GM21447 (cell line): ENCODE results near the gene COG7.
"Not testable (repeated sequence)": the region's sequence is repeated elsewhere in the genome, so short reads cannot be mapped to it uniquely, and the experiment has no call there.

Experiments used
- ATAC-seq: cut with Tn5 transposase; IDR thresholded peaks from one replicate; pipeline ENCODE4 v1.9.1; 2021; ENCODE audit not compliant: unreplicated experiment

COG7 gene

GRCh38 chr16:23388786-23389185 is 64.2 kb downstream of the COG7 start:
- no peak for ATAC-seq

GRCh38 chr16:23387666-23388065 is 65.3 kb downstream of the COG7 start:
- ATAC-seq: no peak

GRCh38 chr16:23385441-23385840 is 67.5 kb downstream of the COG7 start:
- no peak for ATAC-seq

- ATAC-seq: no peak
Measured at GRCh38 chr16:23384878-23385277, 68.1 kb downstream of the COG7 start.

- no peak for ATAC-seq
Measured at GRCh38 chr16:23383881-23384280, 69.1 kb downstream of the COG7 start.

- no peak for ATAC-seq
Measured at GRCh38 chr16:23382279-23382678, 70.7 kb downstream of the COG7 start.

- ATAC-seq: not testable (repeated sequence)
Measured at GRCh38 chr16:23381702-23382101, 71.3 kb downstream of the COG7 start.

GRCh38 chr16:23380501-23380951 is 72.5 kb downstream of the COG7 start:
- no peak for ATAC-seq

GRCh38 chr16:23379707-23380106 is 73.3 kb downstream of the COG7 start:
- no peak for ATAC-seq

- ATAC-seq: no peak
Measured at GRCh38 chr16:23378921-23379320, 74.1 kb downstream of the COG7 start.

- ATAC-seq: no peak
Measured at GRCh38 chr16:23378256-23378655, 74.7 kb downstream of the COG7 start.

- ATAC-seq: no peak
Measured at GRCh38 chr16:23377071-23377931, 75.7 kb downstream of the COG7 start.

- no peak for ATAC-seq
Measured at GRCh38 chr16:23375643-23376042, 77.3 kb downstream of the COG7 start.

- ATAC-seq: no peak
Measured at GRCh38 chr16:23374721-23375510, 78.1 kb downstream of the COG7 start.

- ATAC-seq: no peak
Measured at GRCh38 chr16:23373436-23374219, 79.4 kb downstream of the COG7 start.

GRCh38 chr16:23371368-23371767 is 81.6 kb downstream of the COG7 start:
- ATAC-seq: no peak

GRCh38 chr16:23369416-23369815 is 83.6 kb downstream of the COG7 start:
- no peak for ATAC-seq

- no peak for ATAC-seq
Measured at GRCh38 chr16:23368469-23368868, 84.5 kb downstream of the COG7 start.

GRCh38 chr16:23367988-23368387 is 85.0 kb downstream of the COG7 start:
- no peak for ATAC-seq

GRCh38 chr16:23367564-23367963 is 85.4 kb downstream of the COG7 start:
- no peak for ATAC-seq

GRCh38 chr16:23366341-23366740 is 86.6 kb downstream of the COG7 start:
- not testable (repeated sequence) for ATAC-seq
